ENCODE results near the gene ELL. TPM values are rescaled to one million over a fixed set of nuclear protein-coding genes. Genes with fewer than 3 reads are reported as not detected.

The ELL gene
- total and polyA plus RNA-seq, 2 experiments from 2014 or later: 11.3 to 20.1 TPM

- TF ChIP-seq ZNF462 (CRISPR knock-in tag; IDR thresholded peaks at IDR 0.05): no peak
- TF ChIP-seq ZNF114 (CRISPR knock-in tag; IDR thresholded peaks at IDR 0.05): no peak
- no peak for TF ChIP-seq REST (IDR thresholded peaks at IDR 0.05; ENCODE audit: unreplicated experiment)
- TF ChIP-seq STAT1 (IDR thresholded peaks at IDR 0.05; ENCODE audit: unreplicated experiment): no peak
- TF ChIP-seq CTCF (conservative IDR thresholded peaks at IDR 0.05; ENCODE audit: low read depth in 2 of 2): no peak
- TF ChIP-seq EZH2phosphoT487 (IDR thresholded peaks at IDR 0.05; ENCODE audit: unreplicated experiment): no peak
- no peak for TF ChIP-seq EZH2 (IDR thresholded peaks at IDR 0.05; ENCODE audit: low read depth, unreplicated experiment)
- no peak for TF ChIP-seq JUNB (IDR thresholded peaks at IDR 0.05; ENCODE audit: unreplicated experiment)
- TF ChIP-seq ZNF331 (CRISPR knock-in tag; IDR thresholded peaks at IDR 0.05; ENCODE audit: low read depth): no peak
- TF ChIP-seq ETS1 (IDR thresholded peaks at IDR 0.05): no peak
- no peak for TF ChIP-seq NANOG (IDR thresholded peaks at IDR 0.05; ENCODE audit: borderline replicate concordance)
- no peak for TF ChIP-seq CREB1 (CRISPR knock-in tag; IDR thresholded peaks at IDR 0.05; ENCODE audit: low read depth)
- no peak for TF ChIP-seq POLR2AphosphoS5 (IDR thresholded peaks at IDR 0.05; ENCODE audit: low read depth)
- H3K27ac Mint-ChIP-seq: no peak overlapping the region
- no peak overlapping the region for H3K27ac ChIP-seq (ENCODE audit: low read depth)
Observed at GRCh38 chr19:18424122-18424889, 97.6 kb downstream of the ELL start.

More at GRCh38 chr19:18424122-18424889, 97.6 kb downstream of the ELL start:
- Histone ChIP-seq H3K4me2 (no peak overlapping the region), H3K4me3 (no peak overlapping the region), H3K27me3 (ENCODE audit: insufficient read depth) (peaks cover 20% of the 10 kb centered on the region), H4K20me1 (replicated peaks; ENCODE audit: insufficient read depth) (peaks cover 6% of the 10 kb centered on the region; the same call in 1 of the 2 replicates), H3F3A (replicated peaks; ENCODE audit: low read depth) (no peaks in the 10 kb centered on the region; the same call in 1 of the 2 replicates), H2AFZ (no peak overlapping the region), H3K79me2 (replicated peaks; ENCODE audit: insufficient read depth) (no peaks in the 10 kb centered on the region), H3K36me3 (ENCODE audit: insufficient read depth) (no peaks in the 10 kb centered on the region), H3K4me1 (ENCODE audit: insufficient read depth) (peaks cover 13% of the 10 kb centered on the region; the same call in 1 of the 2 replicates), H3K9me2 (ENCODE audit: insufficient read depth) (no peaks in the 10 kb centered on the region)
- Mint-ChIP-seq H3K9me3 (no peaks in the 10 kb centered on the region), H3K36me3 (ENCODE audit: low read depth) (no peaks in the 10 kb centered on the region), H3K27me3 (ENCODE audit: insufficient read depth, low read depth, poor library complexity) (peaks cover 24% of the 10 kb centered on the region), H3K4me3 (peak overlapping the region; percentile 24; the same call in 1 of the 3 replicates), H3K4me1 (peaks cover 26% of the 10 kb centered on the region)
- peak; percentile 33 for DNase-seq (ENCODE audit: low spot score)
- no peak for ATAC-seq
